ENCODE data around the gene FOXP3. TPM values are rescaled to one million over a fixed set of nuclear protein-coding genes. Genes with fewer than 3 reads are reported as not detected.

The FOXP3 gene
- total RNA-seq, 1 experiment from 2014 or later = 0.68 TPM

DNA sequence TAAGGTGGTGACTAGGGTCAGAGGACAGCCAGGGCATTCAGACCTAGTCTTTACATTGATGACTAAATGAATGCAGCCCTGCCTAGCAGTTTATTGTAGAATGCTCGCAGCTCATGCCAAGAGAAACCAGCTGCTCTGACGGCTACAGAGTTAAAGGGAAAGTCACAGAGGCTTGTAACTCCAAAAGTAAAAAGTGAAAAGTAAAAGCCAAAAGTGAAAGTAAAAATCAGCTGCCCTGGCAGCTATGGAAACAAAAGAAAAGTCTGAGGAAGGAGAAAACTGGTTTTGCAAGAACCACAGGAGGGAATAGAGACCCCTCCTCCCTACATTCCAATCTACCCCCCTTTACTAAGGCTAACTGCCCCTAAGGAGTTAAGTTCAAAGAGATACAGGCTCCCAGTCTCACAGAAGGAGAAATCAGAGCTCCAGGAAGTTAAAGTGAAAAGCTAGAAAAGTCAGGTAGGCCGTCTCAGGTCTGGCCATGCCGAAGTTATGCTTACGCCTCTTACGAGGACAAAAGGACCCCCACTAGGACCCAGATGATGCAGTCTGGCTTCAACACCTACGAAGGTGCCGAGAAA, 45.0 kb upstream of the FOXP3 start:
- H3K56ac ChIP-seq (ENCODE audit: insufficient read length, low read depth, low read length) = no peak overlapping the region
- peak overlapping the region; percentile 59 for H3K27ac ChIP-seq (ENCODE audit: insufficient read length, low read depth, low read length)
- no peak overlapping the region for H2BK5ac ChIP-seq (ENCODE audit: insufficient read length, low read length)
- H3K23me2 ChIP-seq (ENCODE audit: insufficient read length, low read depth, low read length, poor library complexity, severe bottlenecking) = no peaks in the 10 kb centered on the region
- peak overlapping the region; percentile 43 to 71 for H3K4me3 Mint-ChIP-seq
- peak overlapping the region; percentile 53 for H3T11ph ChIP-seq (ENCODE audit: low read length)
- no peak overlapping the region for H3K4ac ChIP-seq (ENCODE audit: low read depth, low read length)
- H3K9ac ChIP-seq (ENCODE audit: extremely low read depth, insufficient read length, low read length) = no peak overlapping the region
- peak overlapping the region; percentile 95 to 97 (median 96) for H3K27ac Mint-ChIP-seq
- H3K9me3 Mint-ChIP-seq = peaks cover 62 to 64% of the 10 kb centered on the region in 2 experiments
- no peak overlapping the region for H3K23ac ChIP-seq (ENCODE audit: insufficient read length, low read depth, low read length)
- H3K27me3 Mint-ChIP-seq (ENCODE audit: low read depth) = peaks cover 6% of the 10 kb centered on the region
- no peak overlapping the region for H4K8ac ChIP-seq (replicated peaks; ENCODE audit: insufficient read length, low read depth, low read length)
- H3K14ac ChIP-seq (ENCODE audit: insufficient read depth, low read length) = no peak overlapping the region
- peaks cover 24% of the 10 kb centered on the region for H3K9me3 ChIP-seq (ENCODE audit: control insufficient read depth, low read depth, low read length)
- no peak overlapping the region for H2BK120ac ChIP-seq (ENCODE audit: low read depth, low read length, poor library complexity, severe bottlenecking)
- WGBS (ENCODE audit: extremely low coverage, insufficient read length, low lambda C conversion rate) = no CpG with 5 or more reads among the region's 8 CpGs
- no peak overlapping the region for H4K91ac ChIP-seq (ENCODE audit: insufficient read length, low read depth, low read length)
- peak; percentile 51 for DNase-seq
- H2BK15ac ChIP-seq (ENCODE audit: low read depth, low read length) = no peak overlapping the region
- peak overlapping the region; percentile 53 for H3K4me2 ChIP-seq (ENCODE audit: insufficient read depth, insufficient read length, low read length)
- no peaks in the 10 kb centered on the region for H3K27me3 ChIP-seq (ENCODE audit: insufficient read depth, low read length)
- no peak overlapping the region for H2AFZ ChIP-seq (ENCODE audit: low read length)
- H3K4me1 ChIP-seq (ENCODE audit: insufficient read depth, low read length) = peaks cover 4% of the 10 kb centered on the region; the same call in 1 of the 2 replicates
- H3K4me1 Mint-ChIP-seq = peaks cover 38 to 46% of the 10 kb centered on the region in 2 experiments
- H2AK5ac ChIP-seq (ENCODE audit: insufficient read length, low read length) = no peak overlapping the region
- no peaks in the 10 kb centered on the region for H3K79me2 ChIP-seq (ENCODE audit: insufficient read depth, low read length)
- H4K20me1 ChIP-seq (ENCODE audit: control insufficient read depth, insufficient read depth, insufficient read length) = no peaks in the 10 kb centered on the region
- peaks cover 0 to 10% (median 0%) of the 10 kb centered on the region in 3 experiments; a peak in 2 of 7 replicates for H3K36me3 Mint-ChIP-seq (ENCODE audit: insufficient read depth in 1 of 3, low read depth in 3 of 3)
- TF ChIP-seq, protein P1, sequence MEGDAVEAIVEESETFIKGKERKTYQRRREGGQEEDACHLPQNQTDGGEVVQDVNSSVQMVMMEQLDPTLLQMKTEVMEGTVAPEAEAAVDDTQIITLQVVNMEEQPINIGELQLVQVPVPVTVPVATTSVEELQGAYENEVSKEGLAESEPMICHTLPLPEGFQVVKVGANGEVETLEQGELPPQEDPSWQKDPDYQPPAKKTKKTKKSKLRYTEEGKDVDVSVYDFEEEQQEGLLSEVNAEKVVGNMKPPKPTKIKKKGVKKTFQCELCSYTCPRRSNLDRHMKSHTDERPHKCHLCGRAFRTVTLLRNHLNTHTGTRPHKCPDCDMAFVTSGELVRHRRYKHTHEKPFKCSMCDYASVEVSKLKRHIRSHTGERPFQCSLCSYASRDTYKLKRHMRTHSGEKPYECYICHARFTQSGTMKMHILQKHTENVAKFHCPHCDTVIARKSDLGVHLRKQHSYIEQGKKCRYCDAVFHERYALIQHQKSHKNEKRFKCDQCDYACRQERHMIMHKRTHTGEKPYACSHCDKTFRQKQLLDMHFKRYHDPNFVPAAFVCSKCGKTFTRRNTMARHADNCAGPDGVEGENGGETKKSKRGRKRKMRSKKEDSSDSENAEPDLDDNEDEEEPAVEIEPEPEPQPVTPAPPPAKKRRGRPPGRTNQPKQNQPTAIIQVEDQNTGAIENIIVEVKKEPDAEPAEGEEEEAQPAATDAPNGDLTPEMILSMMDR (conservative IDR thresholded peaks at IDR 0.05) = no peak
- no peaks in the 10 kb centered on the region for H3K79me1 ChIP-seq (ENCODE audit: insufficient read depth, low read depth, low read length, poor library complexity, severe bottlenecking)
- H3K18ac ChIP-seq (ENCODE audit: insufficient read length, low read depth, low read length) = peak overlapping the region; percentile 67
- H4K5ac ChIP-seq (ENCODE audit: insufficient read length, low read depth, low read length) = no peak overlapping the region
- H2BK12ac ChIP-seq (ENCODE audit: insufficient read length, low read depth, low read length) = no peak overlapping the region
- no peak overlapping the region for H2BK20ac ChIP-seq (ENCODE audit: low read depth, low read length, poor library complexity, severe bottlenecking)
